K562 (cell line): ENCODE measurements around the gene LILRB3. TPM values are rescaled to one million over a fixed set of nuclear protein-coding genes. Genes with fewer than 3 reads are reported as not detected.
A peak's percentile ranks its signal among the peaks of the same experiment; 100 is the strongest.

Experiments used
- CEBPB ChIP-seq: fragments of 450-650 bp; IDR thresholded peaks from 2 replicates; pipeline ENCODE4 v1.6.1; 2016; ENCODE audit warnings: missing genetic modification characterization, missing compliant biosample characterization
- CTBP1 ChIP-seq: fragments of 450-650 bp; IDR thresholded peaks from 2 replicates; pipeline ENCODE4 v1.6.1; 2016; ENCODE audit warnings: borderline replicate concordance
- CXXC5 ChIP-seq: fragments of 250-450 bp; sonication (Bioruptor Pico); IDR thresholded peaks from 2 replicates; pipeline ENCODE4 v1.8.0; 2022; ENCODE audit warnings: inconsistent platforms, mild to moderate bottlenecking, moderate library complexity
- FOXK2 ChIP-seq, 2 experiments: fragments of 450-650 bp; IDR thresholded peaks in 1 of 2; conservative IDR thresholded peaks in 1 of 2; 2 replicates each; pipeline ENCODE4 v1.6.1; 2016; ENCODE audit warnings: low read depth in 2 of 2, mild to moderate bottlenecking in 1 of 2
- FOXP4 ChIP-seq: sonication (generic); formaldehyde crosslinking; IDR thresholded peaks from 2 replicates; pipeline ENCODE4 v1.8.0; 2022; ENCODE audit warnings: mild to moderate bottlenecking, missing genetic modification reagents, borderline replicate concordance
- HDAC1 ChIP-seq, 2 experiments: fragments of 450-650 bp; IDR thresholded peaks; 2 replicates each; pipeline ENCODE4 v1.6.1; 2016 to 2017; ENCODE audit warnings: inconsistent platforms in 1 of 2, mild to moderate bottlenecking in 1 of 2, moderate library complexity in 1 of 2
- HES1 ChIP-seq: fragments of 450-650 bp; IDR thresholded peaks from 2 replicates; pipeline ENCODE4 v1.6.1; 2016; ENCODE audit warnings: low read depth, mild to moderate bottlenecking, moderate library complexity
- KAT2B ChIP-seq: IDR thresholded peaks from one replicate; pipeline ENCODE4 v1.6.1; 2012; ENCODE audit warnings: low read depth, mild to moderate bottlenecking, control low read depth, inconsistent platforms, low read length, moderate library complexity
- LEF1 ChIP-seq: fragments of 450-650 bp; IDR thresholded peaks from 2 replicates; pipeline ENCODE4 v1.6.1; 2016; ENCODE audit warnings: mild to moderate bottlenecking
- MITF ChIP-seq: IDR thresholded peaks from 2 replicates; pipeline ENCODE4 v1.6.1; 2014; ENCODE audit warnings: antibody characterized with exemption
- MYC ChIP-seq, 2 experiments: fragments of 250-450 bp in 1 of 2; sonication (Bioruptor Pico) in 1 of 2; IDR thresholded peaks; 2 replicates each; pipeline versions ENCODE4 v1.5.1 to v1.6.1; 2012 to 2021; ENCODE audit warnings: low read depth in 2 of 2, borderline replicate concordance in 1 of 2, improper control_type of control experiment in 1 of 2, low read length in 1 of 2, mild to moderate bottlenecking in 1 of 2, moderate library complexity in 1 of 2
- NBN ChIP-seq: fragments of 450-650 bp; IDR thresholded peaks from 2 replicates; pipeline ENCODE4 v1.6.1; 2016; ENCODE audit warnings: low read depth, mild to moderate bottlenecking
- PML ChIP-seq: IDR thresholded peaks from 2 replicates; pipeline ENCODE4 v1.6.1; 2012; ENCODE audit warnings: low read length, inconsistent platforms
- SMARCE1 ChIP-seq: fragments of 450-650 bp; IDR thresholded peaks from 2 replicates; pipeline ENCODE4 v1.7.1; 2016; ENCODE audit warnings: mild to moderate bottlenecking
- SOX6 ChIP-seq: fragments of 450-650 bp; IDR thresholded peaks from 2 replicates; pipeline ENCODE4 v1.6.1; 2014; ENCODE audit warnings: mild to moderate bottlenecking
- STAT5A ChIP-seq: IDR thresholded peaks from 2 replicates; pipeline ENCODE4 v1.6.1; 2012; ENCODE audit warnings: low read length, inconsistent platforms, borderline replicate concordance
- TAF15 ChIP-seq: fragments of 200-400 bp; formaldehyde crosslinking; IDR thresholded peaks from 2 replicates; pipeline ENCODE4 v1.6.1; 2017; ENCODE audit warnings: mild to moderate bottlenecking, low read depth, low read length, moderate library complexity
- TCF3 ChIP-seq: sonication (generic); formaldehyde crosslinking; IDR thresholded peaks from 2 replicates; pipeline ENCODE4 v1.4.0; 2020; ENCODE audit warnings: mild to moderate bottlenecking, missing genetic modification reagents
- ZMIZ1 ChIP-seq, 2 experiments: fragments of 150-350 bp in 1 of 2; IDR thresholded peaks; 2 replicates each; pipeline ENCODE4 v1.6.1; 2012 to 2016; ENCODE audit warnings: low read depth in 2 of 2, low read length in 2 of 2, mild to moderate bottlenecking in 1 of 2, moderate library complexity in 1 of 2
- ZSCAN32 ChIP-seq: fragments of 450-650 bp; formaldehyde crosslinking; IDR thresholded peaks from 2 replicates; pipeline ENCODE4 v1.4.0; 2020; ENCODE audit warnings: mild to moderate bottlenecking, moderate library complexity
- polyA plus RNA-seq, 8 experiments: library from polyadenylated mRNA; depleted of rRNA in 4 of 8; stranded (reverse) in 5 of 8; unstranded in 3 of 8; fragments of >200 nt; fragmentation: Nextera tagmentation in 2 of 8; fragmentation: Illumina TruSeq in 1 of 8; extraction: Ambion mirVana in 2 of 8; extraction: Trizol in 1 of 8; gene quantifications; 2 replicates each; pipeline versions ENCODE4 v1.2.1 to v1.2.3, GENCODE V29; 2011 to 2014; ENCODE audit warnings: inconsistent platforms in 1 of 8, missing spikeins in 1 of 8
- total RNA-seq, 7 experiments: library from RNA; depleted of rRNA in 6 of 7; stranded (reverse); fragments of >200 nt in 6 of 7; fragmentation: Illumina TruSeq in 2 of 7; extraction: Trizol in 2 of 7; gene quantifications; 2 replicates each; pipeline versions ENCODE4 v1.2.1 to v1.2.3, GENCODE V29; 2011 to 2021; ENCODE audit warnings: low replicate concordance in 1 of 7

The LILRB3 gene
- total and polyA plus RNA-seq, 9 of the 15 experiments (the other 6 are each of a cell fraction or from before 2014, with no cell fraction given): 0.01 to 0.09 TPM; not detected in 7

GRCh38 chr19:54209811-54210494 lies 12.9 kb downstream of the LILRB3 start (continued):
- TF ChIP-seq ZMIZ1 (IDR thresholded peaks at IDR 0.05; ENCODE audit: low read depth in 2 of 2, low read length in 2 of 2): peak in 1 of 2 experiments; percentile 72; a peak in 1 of 4 replicates
- peak; percentile 83 for TF ChIP-seq CTBP1
- peak; percentile 81 for TF ChIP-seq SOX6
- TF ChIP-seq STAT5A: peak; percentile 50; the same call in 1 of the 2 replicates
- peak; percentile 90 for TF ChIP-seq HES1
- peak; percentile 69 to 77; a peak in 3 of 4 replicates for TF ChIP-seq FOXK2 (conservative IDR thresholded peaks at IDR 0.05 in 1 of 2, IDR thresholded peaks at IDR 0.05 in 1 of 2; ENCODE audit: low read depth in 2 of 2)
- no peak for TF ChIP-seq TAF15
- TF ChIP-seq CEBPB (tag): peak; percentile 88
- peak; percentile 45 for TF ChIP-seq CXXC5
- no peak for TF ChIP-seq FOXP4 (CRISPR knock-in tag)
- TF ChIP-seq MITF: peak; percentile 65; the same call in 1 of the 2 replicates
- TF ChIP-seq PML: peak; percentile 51; the same call in 1 of the 2 replicates
- TF ChIP-seq NBN: peak; percentile 72
- peak; percentile 76 for TF ChIP-seq MYC (IDR thresholded peaks at IDR 0.05; ENCODE audit: low read depth, low read length)
- no peak for TF ChIP-seq MYC (CRISPR knock-in tag; IDR thresholded peaks at IDR 0.05; ENCODE audit: borderline replicate concordance, low read depth)
- peak in 1 of 2 experiments; percentile 64; a peak in 2 of 4 replicates for TF ChIP-seq HDAC1 (IDR thresholded peaks at IDR 0.05)
- peak; percentile 85 for TF ChIP-seq SMARCE1
- peak; percentile 89 for TF ChIP-seq TCF3
- no peak for TF ChIP-seq ZSCAN32 (CRISPR knock-in tag)
- peak; percentile 75; the same call in 1 of the 2 replicates for TF ChIP-seq LEF1
- no peak for TF ChIP-seq KAT2B
